8988T (cell line): ENCODE results near the gene SAXO1.
A peak's percentile ranks its signal among the peaks of the same experiment; 100 is the strongest.
"Not testable (repeated sequence)": the region's sequence is repeated elsewhere in the genome, so short reads cannot be mapped to it uniquely, and the experiment has no call there.

Source experiments
- DNase-seq: peaks from one replicate; pipeline ENCODE4 v3.0.0; 2011

Gene SAXO1

GRCh38 chr9:19033015-19033414 is at the start of gene SAXO1:
Gene SAXO1 (minus strand): TSS chr9:19033209. CDS start chr9:19032908, 301 bp downstream.
- no peak for DNase-seq

GRCh38 chr9:19074836-19075235 is 41.8 kb upstream of the SAXO1 start:
- no peak for DNase-seq

- DNase-seq, result no peak
Measured at GRCh38 chr9:19074229-19074628, 41.2 kb upstream of the SAXO1 start.

GRCh38 chr9:19057033-19057432 is 24.0 kb upstream of the SAXO1 start:
- DNase-seq, result no peak

GRCh38 chr9:19050637-19051591 is 17.9 kb upstream of the SAXO1 start:
- no peak for DNase-seq

- DNase-seq, result no peak
Measured at GRCh38 chr9:19049917-19050636, 17.1 kb upstream of the SAXO1 start.

GRCh38 chr9:19048966-19049916 is 16.2 kb upstream of the SAXO1 start, which contains the start of gene RRAGA:
Gene RRAGA (plus strand): TSS chr9:19049427. CDS start chr9:19049660, 233 bp downstream.
- DNase-seq, result peak; percentile 63

- DNase-seq, result no peak
Measured at GRCh38 chr9:19036611-19037010, 3.6 kb upstream of the SAXO1 start.

GRCh38 chr9:19032406-19032805 is 603 bp downstream of the SAXO1 start:
- DNase-seq, result no peak

- DNase-seq, result no peak
Measured at GRCh38 chr9:19030899-19031298, 2.1 kb downstream of the SAXO1 start.

GRCh38 chr9:19028835-19029451 is 4.1 kb downstream of the SAXO1 start:
- DNase-seq, result peak; percentile 47

GRCh38 chr9:19027825-19028224 is 5.2 kb downstream of the SAXO1 start:
- no peak for DNase-seq

- DNase-seq, result no peak
Measured at GRCh38 chr9:19026375-19026774, 6.6 kb downstream of the SAXO1 start.

GRCh38 chr9:19023078-19023477 is 9.9 kb downstream of the SAXO1 start:
- DNase-seq, result no peak

GRCh38 chr9:19022206-19022605 is 10.8 kb downstream of the SAXO1 start:
- DNase-seq, result no peak

- DNase-seq, result not testable (repeated sequence)
Measured at GRCh38 chr9:19021649-19022048, 11.4 kb downstream of the SAXO1 start.

- DNase-seq, result no peak
Measured at GRCh38 chr9:19020886-19021455, 12.0 kb downstream of the SAXO1 start.

- DNase-seq, result no peak
Measured at GRCh38 chr9:19018201-19018600, 14.8 kb downstream of the SAXO1 start.

- no peak for DNase-seq
Measured at GRCh38 chr9:19009391-19009965, 23.5 kb downstream of the SAXO1 start.

- DNase-seq, result no peak
Measured at GRCh38 chr9:19000133-19000532, 32.9 kb downstream of the SAXO1 start.

GRCh38 chr9:18999173-18999785 is 33.7 kb downstream of the SAXO1 start:
- DNase-seq, result no peak
